Endothelial cell (in vitro differentiated cells): Measurements from ENCODE around the gene NTF4. TPM values are rescaled to one million over a fixed set of nuclear protein-coding genes. Genes with fewer than 3 reads are reported as not detected.

Experiments
- DNase-seq: peaks from one replicate; pipeline ENCODE4 v3.0.0; 2021; ENCODE audit warnings: low spot score
- H3K27ac Mint-ChIP-seq: one replicate; pipeline ENCODE4 v1.8.0; 2021; ENCODE audit warnings: mixed read lengths, inconsistent platforms; ENCODE audit not compliant: unreplicated experiment
- H3K27me3 Mint-ChIP-seq: one replicate; pipeline ENCODE4 v1.8.0; 2021; ENCODE audit warnings: mild to moderate bottlenecking, moderate library complexity, mixed read lengths, inconsistent platforms; ENCODE audit not compliant: unreplicated experiment
- H3K36me3 Mint-ChIP-seq: one replicate; pipeline ENCODE4 v1.8.0; 2021; ENCODE audit warnings: mild to moderate bottlenecking, low read depth, mixed read lengths, inconsistent platforms; ENCODE audit not compliant: unreplicated experiment
- H3K4me1 Mint-ChIP-seq: one replicate; pipeline ENCODE4 v1.8.0; 2021; ENCODE audit warnings: mild to moderate bottlenecking, mixed read lengths, inconsistent platforms; ENCODE audit not compliant: unreplicated experiment
- H3K4me3 Mint-ChIP-seq: one replicate; pipeline ENCODE4 v1.8.0; 2021; ENCODE audit warnings: mild to moderate bottlenecking, mixed read lengths, inconsistent platforms; ENCODE audit not compliant: unreplicated experiment
- H3K9me3 Mint-ChIP-seq: one replicate; pipeline ENCODE4 v1.8.0; 2021; ENCODE audit warnings: mixed read lengths, inconsistent platforms; ENCODE audit not compliant: unreplicated experiment
- long read RNA-seq: library from polyadenylated mRNA; unstranded; transcript quantifications from one replicate; pipeline ENCODE4 v2.0.0, GENCODE V29; 2020; ENCODE audit not compliant: unreplicated experiment
- total RNA-seq: library from RNA; stranded (reverse); fragmentation: NEBNext Ultra II Directional; extraction: Animal tissue kit (Norgen Biotek cat#: 25700); gene quantifications from one replicate; pipeline ENCODE4 v1.2.1, GENCODE V29; 2021; ENCODE audit not compliant: unreplicated experiment
- TF ChIP-seq, protein P1 (sequence below): fragments of 200-600 bp; sonication (generic); IDR thresholded peaks from one replicate; pipeline ENCODE4 v1.5.0; 2021; ENCODE audit warnings: antibody characterized with exemption; ENCODE audit not compliant: unreplicated experiment

The NTF4 gene
- total RNA-seq: not detected
- long read RNA-seq: 0 reads

GRCh38 chr19:49064768-49065611 is at the start of gene NTF4:
NTF4 (minus strand) TSS chr19:49064818; CDS start chr19:49061997, 2,821 bp downstream.
- Mint-ChIP-seq H3K4me3 (peak within 1 kb of the TSS; percentile 47), H3K36me3 (peaks cover 8% of the 10 kb centered on the region), H3K4me1 (peaks cover 2% of the 10 kb centered on the region), H3K27me3 (peaks cover 14% of the 10 kb centered on the region), H3K27ac (no peak within 1 kb of the TSS), H3K9me3 (no peaks in the 10 kb centered on the region)
- DNase-seq: peak; percentile 54
- TF ChIP-seq, protein P1, sequence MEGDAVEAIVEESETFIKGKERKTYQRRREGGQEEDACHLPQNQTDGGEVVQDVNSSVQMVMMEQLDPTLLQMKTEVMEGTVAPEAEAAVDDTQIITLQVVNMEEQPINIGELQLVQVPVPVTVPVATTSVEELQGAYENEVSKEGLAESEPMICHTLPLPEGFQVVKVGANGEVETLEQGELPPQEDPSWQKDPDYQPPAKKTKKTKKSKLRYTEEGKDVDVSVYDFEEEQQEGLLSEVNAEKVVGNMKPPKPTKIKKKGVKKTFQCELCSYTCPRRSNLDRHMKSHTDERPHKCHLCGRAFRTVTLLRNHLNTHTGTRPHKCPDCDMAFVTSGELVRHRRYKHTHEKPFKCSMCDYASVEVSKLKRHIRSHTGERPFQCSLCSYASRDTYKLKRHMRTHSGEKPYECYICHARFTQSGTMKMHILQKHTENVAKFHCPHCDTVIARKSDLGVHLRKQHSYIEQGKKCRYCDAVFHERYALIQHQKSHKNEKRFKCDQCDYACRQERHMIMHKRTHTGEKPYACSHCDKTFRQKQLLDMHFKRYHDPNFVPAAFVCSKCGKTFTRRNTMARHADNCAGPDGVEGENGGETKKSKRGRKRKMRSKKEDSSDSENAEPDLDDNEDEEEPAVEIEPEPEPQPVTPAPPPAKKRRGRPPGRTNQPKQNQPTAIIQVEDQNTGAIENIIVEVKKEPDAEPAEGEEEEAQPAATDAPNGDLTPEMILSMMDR: no peak

GRCh38 chr19:49113762-49114629 is 49.4 kb upstream of the NTF4 start, which contains the start of gene LIN7B:
LIN7B (plus strand) TSS chr19:49114370; CDS start chr19:49114405, 35 bp downstream.
- Mint-ChIP-seq H3K4me3 (peak within 1 kb of the TSS; percentile 93), H3K27ac (peak within 1 kb of the TSS; percentile 32), H3K27me3 (peaks cover 16% of the 10 kb centered on the region), H3K36me3 (peaks cover 16% of the 10 kb centered on the region), H3K9me3 (no peaks in the 10 kb centered on the region), H3K4me1 (peaks cover 21% of the 10 kb centered on the region)
- DNase-seq: peak; percentile 87
- TF ChIP-seq, protein P1: no peak

GRCh38 chr19:49111218-49111998 is 46.8 kb upstream of the NTF4 start:
- Mint-ChIP-seq H3K4me3 (no peak overlapping the region), H3K9me3 (no peaks in the 10 kb centered on the region), H3K36me3 (peaks cover 31% of the 10 kb centered on the region), H3K27me3 (peaks cover 11% of the 10 kb centered on the region), H3K4me1 (peaks cover 28% of the 10 kb centered on the region), H3K27ac (no peak overlapping the region)
- no peak for DNase-seq
- TF ChIP-seq, protein P1: no peak

DNA sequence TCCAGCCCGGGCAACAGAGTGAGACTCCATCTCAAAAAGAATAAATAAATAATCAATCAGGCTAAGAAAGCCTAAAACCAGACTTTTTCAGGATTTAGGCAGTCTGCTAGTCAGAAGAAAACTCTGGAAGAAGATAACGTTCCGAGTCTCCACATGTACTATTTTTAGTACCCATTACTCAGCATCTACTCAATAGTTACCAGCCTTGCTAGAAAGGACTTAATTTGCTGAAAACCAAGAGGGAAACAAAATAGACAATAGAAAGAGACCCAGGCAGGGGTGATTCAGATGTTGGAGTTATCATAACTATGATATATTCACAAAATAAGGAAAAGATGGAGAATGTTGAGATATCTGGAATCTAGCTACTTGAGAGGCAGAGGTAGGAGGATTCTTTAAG is 45.9 kb upstream of the NTF4 start:
- H3K27ac Mint-ChIP-seq: no peak overlapping the region
- no peak overlapping the region for H3K4me3 Mint-ChIP-seq
- H3K4me1 Mint-ChIP-seq: peaks cover 28% of the 10 kb centered on the region
- TF ChIP-seq, protein P1: no peak
- peaks cover 14% of the 10 kb centered on the region for H3K27me3 Mint-ChIP-seq
- no peak for DNase-seq
- peaks cover 31% of the 10 kb centered on the region for H3K36me3 Mint-ChIP-seq
- H3K9me3 Mint-ChIP-seq: no peaks in the 10 kb centered on the region
